ENCODE data around the gene SAFB.

DNA sequence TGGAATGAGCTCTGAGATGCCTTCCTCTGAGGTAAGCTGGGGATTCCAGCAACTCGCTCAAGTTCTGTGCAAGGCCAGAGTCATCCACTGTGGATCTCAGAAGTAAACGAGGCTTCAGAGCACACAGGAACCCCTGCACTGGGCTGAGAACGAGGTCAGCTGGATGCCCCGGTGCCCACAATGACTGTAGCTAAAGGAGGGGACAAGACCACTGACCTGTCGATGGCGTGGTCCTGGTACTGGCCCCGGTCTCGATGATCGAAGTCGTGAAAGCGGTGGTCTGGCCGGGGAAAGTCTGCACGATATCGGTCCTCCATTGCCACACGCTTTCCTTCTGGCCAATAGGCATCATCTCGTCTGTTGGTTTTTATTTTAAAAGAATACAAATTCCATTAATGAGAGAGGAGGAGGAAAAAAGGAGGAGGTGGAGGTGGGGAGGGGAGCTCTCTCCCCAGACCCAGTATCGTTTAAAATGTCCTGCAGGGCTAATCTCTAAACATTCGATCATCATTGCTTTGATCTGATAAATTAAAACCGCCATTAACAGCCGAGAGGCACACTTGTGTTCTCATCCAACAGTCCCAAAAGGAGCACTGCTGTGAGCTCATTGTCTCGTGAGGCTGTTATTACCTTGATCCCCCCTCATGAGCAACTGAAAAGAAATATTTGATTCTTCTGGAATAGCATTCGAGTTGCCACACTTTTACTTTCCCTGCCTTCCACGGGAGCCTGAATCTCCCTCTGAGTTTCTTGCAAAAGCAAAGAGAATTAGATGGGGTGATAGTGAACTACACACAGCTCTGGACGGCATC, 30.1 kb upstream of the SAFB start:
- TF ChIP-seq, protein P1, sequence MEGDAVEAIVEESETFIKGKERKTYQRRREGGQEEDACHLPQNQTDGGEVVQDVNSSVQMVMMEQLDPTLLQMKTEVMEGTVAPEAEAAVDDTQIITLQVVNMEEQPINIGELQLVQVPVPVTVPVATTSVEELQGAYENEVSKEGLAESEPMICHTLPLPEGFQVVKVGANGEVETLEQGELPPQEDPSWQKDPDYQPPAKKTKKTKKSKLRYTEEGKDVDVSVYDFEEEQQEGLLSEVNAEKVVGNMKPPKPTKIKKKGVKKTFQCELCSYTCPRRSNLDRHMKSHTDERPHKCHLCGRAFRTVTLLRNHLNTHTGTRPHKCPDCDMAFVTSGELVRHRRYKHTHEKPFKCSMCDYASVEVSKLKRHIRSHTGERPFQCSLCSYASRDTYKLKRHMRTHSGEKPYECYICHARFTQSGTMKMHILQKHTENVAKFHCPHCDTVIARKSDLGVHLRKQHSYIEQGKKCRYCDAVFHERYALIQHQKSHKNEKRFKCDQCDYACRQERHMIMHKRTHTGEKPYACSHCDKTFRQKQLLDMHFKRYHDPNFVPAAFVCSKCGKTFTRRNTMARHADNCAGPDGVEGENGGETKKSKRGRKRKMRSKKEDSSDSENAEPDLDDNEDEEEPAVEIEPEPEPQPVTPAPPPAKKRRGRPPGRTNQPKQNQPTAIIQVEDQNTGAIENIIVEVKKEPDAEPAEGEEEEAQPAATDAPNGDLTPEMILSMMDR (conservative IDR thresholded peaks at IDR 0.05; ENCODE audit: low read depth, low read length), result no peak
- TF ChIP-seq EZH2 (IDR thresholded peaks at IDR 0.05; ENCODE audit: borderline replicate concordance, low read depth, low read length, poor library complexity, severe bottlenecking), result no peak

All from A673 (cell line).